KG1 (cell line): ENCODE results near the gene C6orf52.

Experiments used
- DNase-seq: peaks from one replicate; lab custom pipeline; 2025; lab: John Stamatoyannopoulos, UW

Gene C6orf52

GRCh38 chr6:10655508-10656055 is 38.8 kb downstream of the C6orf52 start:
- DNase-seq = no peak

- DNase-seq = no peak
These were observed 50.2 kb downstream of the C6orf52 start for GRCh38 chr6:10644225-10644624.

- DNase-seq = peak; percentile 48
These were observed 51.2 kb downstream of the C6orf52 start for GRCh38 chr6:10643201-10643651.

- no peak for DNase-seq
These were observed 52.9 kb downstream of the C6orf52 start for GRCh38 chr6:10641528-10641927.

GRCh38 chr6:10640412-10640811 is 54.0 kb downstream of the C6orf52 start:
- DNase-seq = no peak

- DNase-seq = peak; percentile 17
These were observed 61.2 kb downstream of the C6orf52 start for GRCh38 chr6:10633216-10633615.

- no peak for DNase-seq
These were observed 64.2 kb downstream of the C6orf52 start for GRCh38 chr6:10630178-10630577.

- DNase-seq = no peak
These were observed 66.6 kb downstream of the C6orf52 start for GRCh38 chr6:10627800-10628199.

- no peak for DNase-seq
These were observed 68.2 kb downstream of the C6orf52 start for GRCh38 chr6:10626154-10626741.

GRCh38 chr6:10624836-10625235 is 69.6 kb downstream of the C6orf52 start:
- no peak for DNase-seq

GRCh38 chr6:10621847-10622246 is 72.6 kb downstream of the C6orf52 start:
- DNase-seq = no peak
